SU-DHL-6 (cell line): ENCODE data around the gene HNF1B.

Source experiments
- CTCF ChIP-seq: fragments of 200-600 bp; sonication (generic); IDR thresholded peaks from one replicate; pipeline ENCODE4 v1.5.1; 2017; ENCODE audit warnings: antibody characterized with exemption, mild to moderate bottlenecking, low read length, moderate library complexity; ENCODE audit not compliant: insufficient read depth, poor library complexity, severe bottlenecking
- EZH2phosphoT487 ChIP-seq: fragments of 200-600 bp; sonication (generic), shearing (Covaris generic); conservative IDR thresholded peaks from 2 replicates; pipeline ENCODE4 v1.6.1; 2018; ENCODE audit warnings: mild to moderate bottlenecking, antibody characterized with exemption, low read length, moderate library complexity, mixed read lengths

DNA sequence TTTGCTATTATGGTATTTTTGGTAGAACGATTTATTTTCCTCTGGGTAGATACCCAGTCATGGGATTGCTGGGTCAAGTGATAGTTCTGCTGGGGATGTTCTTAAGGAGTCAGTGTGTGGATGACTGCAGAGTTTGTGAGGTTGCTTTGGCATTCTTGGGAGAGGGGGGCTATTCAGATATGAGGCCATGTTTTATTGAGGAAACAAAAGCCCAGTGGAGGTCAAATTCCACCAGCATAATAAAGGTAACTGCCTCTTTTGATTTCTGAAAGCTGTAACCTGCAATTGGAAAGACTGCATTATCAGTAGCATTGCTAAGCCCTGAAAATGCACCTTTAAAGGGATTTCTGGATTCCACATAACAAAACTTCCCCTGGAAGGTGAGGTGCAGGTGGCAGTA lies 43.7 kb upstream of the HNF1B start:
- no peak for TF ChIP-seq CTCF
- TF ChIP-seq EZH2phosphoT487 = no peak
